Measurements from ENCODE around the gene NKX2-8.

GRCh38 chr14:36538051-36538450 lies 44.4 kb downstream of the NKX2-8 start:
- TF ChIP-seq CTCF (conservative IDR thresholded peaks at IDR 0.05; ENCODE audit: low read depth in 2 of 2): no peak
- no peak for TF ChIP-seq ZNF114 (CRISPR knock-in tag; IDR thresholded peaks at IDR 0.05)
- TF ChIP-seq REST (IDR thresholded peaks at IDR 0.05; ENCODE audit: unreplicated experiment): no peak
- no peak for TF ChIP-seq CREB1 (CRISPR knock-in tag; IDR thresholded peaks at IDR 0.05; ENCODE audit: low read depth)
- TF ChIP-seq EZH2 (IDR thresholded peaks at IDR 0.05; ENCODE audit: low read depth, unreplicated experiment): no peak
- no peak for TF ChIP-seq POLR2AphosphoS5 (IDR thresholded peaks at IDR 0.05; ENCODE audit: low read depth)
- no peak for TF ChIP-seq EZH2phosphoT487 (IDR thresholded peaks at IDR 0.05; ENCODE audit: unreplicated experiment)
- no peak for TF ChIP-seq JUNB (IDR thresholded peaks at IDR 0.05; ENCODE audit: unreplicated experiment)
- no peak for TF ChIP-seq STAT1 (IDR thresholded peaks at IDR 0.05; ENCODE audit: unreplicated experiment)
- no peak for TF ChIP-seq NANOG (IDR thresholded peaks at IDR 0.05; ENCODE audit: borderline replicate concordance)
